ENCODE results near the gene PLCL1.

DNA sequence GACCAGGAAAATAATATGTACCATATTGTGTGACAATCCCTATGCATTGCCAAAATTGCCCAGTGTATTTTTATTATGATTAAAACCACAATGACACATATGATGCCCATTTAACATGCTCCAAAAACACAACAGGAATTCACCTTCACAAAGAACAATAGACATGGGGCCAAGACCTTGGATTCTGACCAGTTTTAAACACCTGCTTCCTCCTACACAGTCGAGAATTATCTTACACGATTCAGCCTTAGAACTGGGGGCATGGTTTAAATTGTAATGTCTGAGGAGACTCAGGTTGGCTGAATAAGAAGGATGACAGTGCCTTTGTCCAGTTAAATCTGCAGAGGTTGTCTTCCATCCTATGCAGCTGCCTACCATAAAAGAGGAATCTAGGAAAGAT, 212.7 kb downstream of the PLCL1 start:
- no peak for TF ChIP-seq POLR2A (IDR thresholded peaks at IDR 0.05)
- TF ChIP-seq, protein P1, sequence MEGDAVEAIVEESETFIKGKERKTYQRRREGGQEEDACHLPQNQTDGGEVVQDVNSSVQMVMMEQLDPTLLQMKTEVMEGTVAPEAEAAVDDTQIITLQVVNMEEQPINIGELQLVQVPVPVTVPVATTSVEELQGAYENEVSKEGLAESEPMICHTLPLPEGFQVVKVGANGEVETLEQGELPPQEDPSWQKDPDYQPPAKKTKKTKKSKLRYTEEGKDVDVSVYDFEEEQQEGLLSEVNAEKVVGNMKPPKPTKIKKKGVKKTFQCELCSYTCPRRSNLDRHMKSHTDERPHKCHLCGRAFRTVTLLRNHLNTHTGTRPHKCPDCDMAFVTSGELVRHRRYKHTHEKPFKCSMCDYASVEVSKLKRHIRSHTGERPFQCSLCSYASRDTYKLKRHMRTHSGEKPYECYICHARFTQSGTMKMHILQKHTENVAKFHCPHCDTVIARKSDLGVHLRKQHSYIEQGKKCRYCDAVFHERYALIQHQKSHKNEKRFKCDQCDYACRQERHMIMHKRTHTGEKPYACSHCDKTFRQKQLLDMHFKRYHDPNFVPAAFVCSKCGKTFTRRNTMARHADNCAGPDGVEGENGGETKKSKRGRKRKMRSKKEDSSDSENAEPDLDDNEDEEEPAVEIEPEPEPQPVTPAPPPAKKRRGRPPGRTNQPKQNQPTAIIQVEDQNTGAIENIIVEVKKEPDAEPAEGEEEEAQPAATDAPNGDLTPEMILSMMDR (IDR thresholded peaks at IDR 0.05) = no peak
